ACHN (cell line): Measurements from ENCODE around the gene FXYD3.
"Not testable (repeated sequence)": the region's sequence is repeated elsewhere in the genome, so short reads cannot be mapped to it uniquely, and the experiment has no call there.

ENCODE experiments used
- DNase-seq: peaks from one replicate; pipeline ENCODE4 v3.0.0-alpha.2; 2015
- in situ Hi-C: cut with HindIII; loops from 2 replicates; pipeline ENCODE4 v1.10.0; 2017; ENCODE audit warnings: low sequenced_read_pairs, low pct_ligation_motif_present, low pct_unique_long_range_greater_than_20kb

Gene FXYD3

DNA sequence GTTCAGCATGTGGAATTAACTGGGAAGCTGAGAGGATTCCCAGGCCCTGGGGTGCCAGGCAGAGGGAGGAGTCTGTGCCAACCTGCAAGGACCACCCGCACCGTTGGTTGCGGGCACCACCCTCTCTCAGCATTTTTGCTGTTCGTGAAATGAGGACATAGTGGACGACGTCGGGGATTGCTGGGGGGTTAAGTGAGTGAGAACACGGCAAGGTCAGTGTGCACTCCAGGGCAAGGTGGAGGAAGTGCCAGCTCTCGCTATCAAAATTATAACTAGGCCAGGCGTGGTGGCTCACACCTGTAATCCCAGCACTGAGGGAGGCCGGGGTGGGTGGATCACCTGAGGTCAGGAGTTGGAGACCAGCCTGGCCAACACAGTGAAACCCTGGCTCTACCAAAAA, 2.2 kb downstream of the FXYD3 start:
- in situ Hi-C loops = no loop called here
- DNase-seq = no peak

- in situ Hi-C loops = no loop called here
- DNase-seq = no peak
Observed at GRCh38 chr19:35118268-35119020, 2.8 kb downstream of the FXYD3 start.

GRCh38 chr19:35119091-35119490, 3.5 kb downstream of the FXYD3 start:
- in situ Hi-C loops = no loop called here
- no peak for DNase-seq

- in situ Hi-C loops = no loop called here
- DNase-seq = no peak
Observed at GRCh38 chr19:35119578-35120155, 4.0 kb downstream of the FXYD3 start.

DNA sequence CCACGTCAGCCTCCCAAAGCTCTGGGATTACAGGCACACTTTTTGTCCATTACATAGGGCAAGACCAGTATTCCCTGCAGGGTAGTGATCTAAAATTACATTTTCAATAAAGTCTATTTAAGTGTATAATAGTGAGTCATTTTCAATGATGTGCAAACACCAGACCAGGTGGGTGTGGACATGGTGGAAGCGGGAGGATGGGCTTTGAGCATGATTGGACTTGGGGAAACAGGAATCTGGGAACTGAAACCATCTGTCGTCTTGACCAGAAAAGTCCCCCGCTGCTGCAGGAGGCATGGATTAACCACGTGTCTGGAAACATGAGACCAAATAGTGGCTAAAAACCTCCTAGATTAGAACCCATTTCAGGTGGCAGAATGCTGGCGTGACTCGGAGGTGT, 4.9 kb downstream of the FXYD3 start:
- no peak for DNase-seq
- in situ Hi-C loops = no loop called here

- in situ Hi-C loops = no loop called here
- DNase-seq = no peak
Observed at GRCh38 chr19:35120898-35121297, 5.3 kb downstream of the FXYD3 start.

DNA sequence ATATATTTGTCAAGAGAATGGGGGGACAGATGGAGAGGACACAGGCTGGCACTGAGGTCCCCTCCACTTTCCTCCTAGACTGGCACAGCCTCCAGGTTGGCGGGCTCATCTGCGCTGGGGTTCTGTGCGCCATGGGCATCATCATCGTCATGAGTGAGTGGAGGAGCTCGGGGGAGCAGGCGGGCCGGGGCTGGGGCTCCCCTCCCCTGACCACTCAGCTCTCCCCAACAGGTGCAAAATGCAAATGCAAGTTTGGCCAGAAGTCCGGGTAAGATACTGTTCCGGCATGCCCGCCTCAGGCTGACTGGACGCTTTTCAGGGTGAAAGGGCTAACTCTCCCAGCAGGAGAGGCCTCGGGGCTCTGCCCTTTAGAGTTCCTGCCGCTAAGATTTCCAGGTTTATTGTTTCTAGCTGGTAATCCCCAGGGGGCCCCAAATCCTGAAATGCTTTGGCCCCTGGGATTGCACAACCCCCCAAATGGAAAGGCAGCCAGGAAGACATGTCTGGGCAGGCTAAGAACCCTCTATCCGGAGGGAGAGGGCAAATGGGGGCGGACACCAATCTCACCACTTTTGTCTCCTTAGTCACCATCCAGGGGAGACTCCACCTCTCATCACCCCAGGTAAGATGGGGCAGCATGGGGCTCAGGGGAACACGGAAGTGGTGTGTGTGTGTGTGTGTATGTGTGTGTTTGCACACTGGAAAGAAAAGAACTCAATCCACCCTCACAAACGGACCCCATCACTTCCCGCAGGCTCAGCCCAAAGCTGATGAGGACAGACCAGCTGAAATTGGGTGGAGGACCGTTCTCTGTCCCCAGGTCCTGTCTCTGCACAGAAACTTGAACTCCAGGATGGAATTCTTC, 7.3 kb downstream of the FXYD3 start:
- DNase-seq = no peak
- in situ Hi-C loops = no loop called here

- DNase-seq = no peak
- in situ Hi-C loops = no loop called here
Observed at GRCh38 chr19:35123573-35123972, 8.0 kb downstream of the FXYD3 start.

DNA sequence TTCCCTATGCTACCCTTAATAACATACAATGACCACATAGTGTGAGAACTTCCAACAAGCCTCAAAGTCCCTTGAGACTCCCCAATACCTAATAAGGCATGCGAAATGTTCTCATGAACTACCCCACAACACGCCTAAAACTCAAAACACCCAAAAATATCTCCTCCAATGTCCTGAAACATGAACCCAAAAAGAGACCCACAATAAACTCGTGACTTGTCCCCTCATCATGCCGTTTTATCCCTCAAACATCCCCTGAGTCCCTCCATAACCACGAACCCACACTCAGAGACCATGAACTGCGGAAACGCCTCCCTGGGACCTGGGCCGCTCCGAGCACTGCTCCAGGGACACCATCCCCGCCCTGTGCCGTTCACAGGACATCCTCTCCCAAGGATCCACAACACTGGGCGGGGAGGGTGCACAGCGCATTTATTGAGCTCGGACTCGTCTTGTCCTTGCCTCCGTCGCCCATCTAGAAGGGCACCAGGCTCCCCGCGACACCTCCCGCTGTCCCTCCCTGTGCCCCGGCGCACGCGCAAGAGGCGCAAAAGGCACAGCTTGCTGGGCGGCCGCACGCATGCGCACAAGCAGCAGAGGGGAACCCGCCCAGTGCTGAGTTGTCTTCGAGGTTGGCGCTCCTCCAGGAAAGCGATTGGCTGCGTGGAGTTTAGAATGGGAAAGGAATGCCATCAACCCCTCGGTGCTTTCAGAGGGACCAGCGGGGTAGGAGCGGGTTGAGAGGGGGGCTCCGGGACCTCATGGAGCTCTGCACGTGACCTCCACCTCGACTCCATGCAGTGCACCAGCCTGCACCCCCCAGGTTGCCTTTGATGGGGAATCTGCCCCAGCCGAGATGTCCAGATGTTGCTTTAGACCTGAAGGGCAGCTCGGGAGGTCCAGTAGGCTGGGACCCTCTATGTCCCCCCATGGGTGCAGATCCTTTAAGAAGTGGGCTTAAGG, 8.8 kb downstream of the FXYD3 start:
- in situ Hi-C loops = no loop called here
- DNase-seq = peak; percentile 80

GRCh38 chr19:35125270-35125717, 9.7 kb downstream of the FXYD3 start:
- in situ Hi-C loops = no loop called here
- DNase-seq = no peak

DNA sequence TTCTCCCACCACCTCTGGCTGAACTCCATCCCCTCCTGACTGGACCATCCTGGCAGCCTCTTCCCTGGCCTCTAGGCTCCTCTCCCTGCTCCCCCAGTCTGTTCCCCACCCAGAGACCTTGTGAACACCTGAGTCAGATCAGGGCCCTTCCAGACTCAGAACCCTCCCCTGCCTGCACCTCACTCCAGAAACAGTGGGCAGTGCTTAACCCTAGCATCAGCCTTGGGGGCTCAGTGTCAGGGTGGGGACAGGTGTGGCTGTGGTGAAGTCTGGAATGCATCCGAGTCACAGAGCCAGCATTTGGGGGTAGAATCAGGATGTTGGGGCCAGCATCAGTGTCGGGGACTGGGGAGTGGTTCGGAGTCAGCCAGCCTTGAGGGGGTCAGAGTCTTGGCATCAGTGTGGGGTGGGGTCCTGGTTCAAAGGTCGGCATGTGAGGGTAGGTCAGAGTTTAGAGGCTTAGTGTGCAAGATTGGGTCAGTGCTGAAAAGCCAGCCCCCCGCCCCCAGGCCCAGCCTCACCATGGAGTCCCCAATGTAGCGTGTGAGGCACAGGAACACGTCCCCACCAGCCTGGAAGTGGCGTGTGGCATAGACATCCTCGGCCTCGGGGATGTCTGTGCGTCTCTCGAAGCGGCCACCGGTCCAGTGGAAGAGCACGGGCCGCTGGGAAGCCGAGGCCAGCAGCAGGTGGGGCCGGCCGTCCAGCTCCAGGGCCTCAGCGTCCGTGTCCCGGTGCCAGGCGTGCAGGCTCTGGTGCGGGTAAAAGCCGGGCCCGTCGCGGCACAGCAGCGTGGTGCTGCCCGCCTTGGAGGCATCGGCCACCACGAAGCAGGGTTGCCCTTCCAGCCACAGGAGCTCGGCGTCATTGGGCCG, 10.4 kb downstream of the FXYD3 start:
- in situ Hi-C loops = no loop called here
- DNase-seq = no peak

- in situ Hi-C loops = no loop called here
- no peak for DNase-seq
Observed at GRCh38 chr19:35126624-35126959, 11.0 kb downstream of the FXYD3 start.

- DNase-seq = no peak
Observed at GRCh38 chr19:35127871-35128270, 12.2 kb downstream of the FXYD3 start.

GRCh38 chr19:35128398-35129057, 12.9 kb downstream of the FXYD3 start:
- DNase-seq = no peak
- in situ Hi-C loops = no loop called here

More at GRCh38 chr19:35127871-35128270, 12.2 kb downstream of the FXYD3 start:
- in situ Hi-C loops = no loop called here

- in situ Hi-C loops, DNase-seq: not testable (repeated sequence)
Observed at GRCh38 chr19:35129724-35130274, 14.2 kb downstream of the FXYD3 start.

- in situ Hi-C loops = no loop called here
- no peak for DNase-seq
Observed at GRCh38 chr19:35130761-35131720, 15.4 kb downstream of the FXYD3 start.
